VCaP (cell line): ENCODE results near the gene C1orf146.
A peak's percentile ranks its signal among the peaks of the same experiment; 100 is the strongest.
"Not testable (repeated sequence)": the region's sequence is repeated elsewhere in the genome, so short reads cannot be mapped to it uniquely, and the experiment has no call there.

Experiments used
- H3K27ac ChIP-seq: fragments of 450-650 bp; 2 replicates; pipeline ENCODE4 v1.5.1; 2017
- TF ChIP-seq, protein P1 (sequence below): fragments of 450-650 bp; conservative IDR thresholded peaks from 2 replicates; pipeline ENCODE4 v1.5.1; 2017; ENCODE audit warnings: mild to moderate bottlenecking, moderate library complexity

C1orf146 gene

DNA sequence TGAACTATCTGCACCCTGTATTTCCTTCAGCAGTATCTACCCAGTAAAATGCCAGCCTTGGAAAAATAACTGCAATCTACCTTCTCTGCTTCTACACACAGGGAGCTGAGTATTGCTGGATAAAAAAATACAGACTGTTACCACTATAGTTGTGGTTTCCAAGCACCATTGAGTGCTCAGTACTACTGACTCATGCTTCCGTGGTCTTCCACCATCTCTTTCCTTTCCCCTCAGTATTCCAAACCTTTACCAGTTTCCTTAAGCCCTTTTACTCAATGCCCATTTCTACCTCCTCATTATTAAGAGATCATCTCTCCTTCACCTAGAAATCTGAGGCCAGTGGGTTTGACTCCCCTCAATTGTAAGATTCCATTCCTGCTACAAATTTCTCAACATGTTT, 57.2 kb downstream of the C1orf146 start:
- TF ChIP-seq, protein P1, sequence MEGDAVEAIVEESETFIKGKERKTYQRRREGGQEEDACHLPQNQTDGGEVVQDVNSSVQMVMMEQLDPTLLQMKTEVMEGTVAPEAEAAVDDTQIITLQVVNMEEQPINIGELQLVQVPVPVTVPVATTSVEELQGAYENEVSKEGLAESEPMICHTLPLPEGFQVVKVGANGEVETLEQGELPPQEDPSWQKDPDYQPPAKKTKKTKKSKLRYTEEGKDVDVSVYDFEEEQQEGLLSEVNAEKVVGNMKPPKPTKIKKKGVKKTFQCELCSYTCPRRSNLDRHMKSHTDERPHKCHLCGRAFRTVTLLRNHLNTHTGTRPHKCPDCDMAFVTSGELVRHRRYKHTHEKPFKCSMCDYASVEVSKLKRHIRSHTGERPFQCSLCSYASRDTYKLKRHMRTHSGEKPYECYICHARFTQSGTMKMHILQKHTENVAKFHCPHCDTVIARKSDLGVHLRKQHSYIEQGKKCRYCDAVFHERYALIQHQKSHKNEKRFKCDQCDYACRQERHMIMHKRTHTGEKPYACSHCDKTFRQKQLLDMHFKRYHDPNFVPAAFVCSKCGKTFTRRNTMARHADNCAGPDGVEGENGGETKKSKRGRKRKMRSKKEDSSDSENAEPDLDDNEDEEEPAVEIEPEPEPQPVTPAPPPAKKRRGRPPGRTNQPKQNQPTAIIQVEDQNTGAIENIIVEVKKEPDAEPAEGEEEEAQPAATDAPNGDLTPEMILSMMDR, result no peak
- no peak overlapping the region for H3K27ac ChIP-seq

DNA sequence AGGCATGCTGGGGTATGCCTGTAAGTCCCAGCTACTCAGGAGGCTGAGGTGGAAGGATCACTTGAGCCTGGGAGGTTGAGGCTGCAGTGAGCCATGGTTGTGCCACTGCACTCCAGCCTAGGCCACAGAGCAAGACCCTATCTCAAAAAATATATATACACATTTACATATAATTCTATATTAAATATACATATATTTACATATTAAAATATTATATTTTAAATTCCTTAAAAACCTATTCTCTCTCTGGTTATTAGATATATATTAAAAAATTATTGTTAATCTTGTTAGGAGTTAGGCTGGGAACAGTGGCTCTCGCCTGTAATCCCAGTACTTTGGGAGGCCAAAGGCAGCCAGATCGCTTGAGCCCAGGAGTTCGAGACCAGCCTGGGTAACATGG, 58.4 kb downstream of the C1orf146 start:
- TF ChIP-seq, protein P1, result no peak

DNA sequence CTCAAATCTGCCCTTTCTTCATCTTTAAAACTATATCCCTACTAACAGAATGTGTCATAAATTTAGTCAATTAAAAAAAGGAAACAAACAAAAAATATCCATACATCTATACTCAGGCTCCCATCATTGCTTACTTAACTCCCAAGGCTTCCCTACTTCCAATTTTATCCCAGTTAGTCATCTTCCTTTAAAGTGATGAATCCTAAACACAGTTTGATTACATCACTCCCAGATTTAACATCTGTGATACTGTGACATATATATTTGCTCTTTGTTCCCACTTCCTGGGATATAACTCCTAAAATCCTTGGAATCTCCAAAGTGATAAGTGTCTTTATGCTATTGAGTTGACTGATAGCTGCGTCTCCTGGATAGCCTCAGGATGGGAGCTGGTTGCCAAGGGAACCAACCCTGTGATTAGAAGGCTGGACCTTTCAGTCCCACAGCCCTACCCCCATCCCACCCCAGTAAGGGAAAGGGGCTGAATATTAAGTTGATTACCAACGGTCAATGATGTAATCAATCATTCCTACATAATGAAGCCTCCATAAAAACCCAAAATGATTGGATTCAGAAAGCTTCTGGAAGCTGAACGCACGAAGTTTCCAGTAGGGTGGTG, 59.5 kb downstream of the C1orf146 start:
- H3K27ac ChIP-seq, result no peak overlapping the region
- TF ChIP-seq, protein P1, result no peak

More for the DNA sequence above, 58.4 kb downstream of the C1orf146 start:
- H3K27ac ChIP-seq, result no peak overlapping the region

DNA sequence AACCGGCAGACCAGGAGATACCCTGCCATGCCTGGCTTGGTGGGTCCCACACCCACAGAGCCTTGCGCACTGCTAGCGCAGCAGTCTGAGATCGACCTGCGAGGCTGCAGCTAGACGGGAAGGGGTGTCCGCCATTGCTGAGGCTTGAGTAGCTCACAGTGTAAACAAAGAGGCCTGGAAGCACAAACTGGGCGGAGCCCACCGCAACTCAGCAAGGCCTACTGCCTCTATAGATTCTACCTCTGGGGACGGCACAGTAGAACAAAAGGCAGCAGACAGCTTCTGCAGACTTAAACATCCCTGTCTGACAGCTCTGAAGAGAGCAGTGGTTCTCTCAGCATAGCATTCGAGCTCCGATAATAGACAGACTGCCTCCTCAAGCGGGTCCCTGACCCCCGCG, 62.1 kb downstream of the C1orf146 start:
- not testable (repeated sequence) for H3K27ac ChIP-seq

DNA sequence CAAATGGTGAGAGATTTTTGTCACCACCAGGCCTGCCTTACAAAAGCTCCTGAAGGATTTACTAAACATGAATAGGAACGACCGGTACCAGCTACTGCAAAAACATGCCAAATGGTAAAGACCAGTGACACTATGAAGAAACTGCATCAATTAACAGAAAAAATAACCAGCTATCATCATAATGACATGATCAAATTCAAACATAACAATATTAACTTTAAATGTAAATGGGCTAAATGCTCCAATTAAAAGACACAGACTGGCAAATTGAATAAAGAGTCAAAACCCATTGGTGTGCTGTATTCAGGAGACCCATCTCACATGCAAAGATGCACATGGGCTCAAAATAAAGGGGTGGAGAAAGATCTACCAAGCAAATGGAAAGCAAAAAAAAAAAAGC, 63.7 kb downstream of the C1orf146 start:
- not testable (repeated sequence) for H3K27ac ChIP-seq

DNA sequence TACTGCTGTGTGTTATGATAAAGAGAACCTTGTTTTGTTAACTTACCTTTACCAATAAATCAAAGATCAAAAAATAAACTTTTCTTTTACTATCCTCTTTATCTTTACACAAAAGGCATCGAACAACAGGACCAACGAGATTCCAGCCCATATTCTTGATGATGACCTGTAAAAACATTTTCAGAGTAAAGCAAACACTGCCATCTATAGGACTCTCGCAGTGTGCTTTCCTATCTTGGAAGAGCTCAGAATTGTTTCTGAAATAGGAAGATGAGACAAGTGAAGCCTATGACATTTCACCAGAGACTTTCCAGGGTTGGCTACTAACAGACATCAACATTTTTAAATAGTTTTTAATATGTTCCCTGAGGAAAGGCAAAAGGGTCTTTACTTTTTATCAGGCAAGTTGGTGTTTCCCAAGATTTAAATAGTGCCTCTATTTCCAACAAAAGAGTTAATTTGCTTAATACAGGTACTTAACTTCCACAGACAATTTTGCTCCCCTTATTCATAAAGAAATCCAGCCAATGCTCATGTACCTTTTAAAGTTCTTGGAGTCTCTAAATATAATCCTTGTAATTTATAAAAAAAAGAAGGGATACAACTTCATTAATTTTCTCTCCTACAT, 73.8 kb downstream of the C1orf146 start:
- TF ChIP-seq, protein P1, result peak; percentile 88
- H3K27ac ChIP-seq, result peak overlapping the region; percentile 61
